Endothelial cell (in vitro differentiated cells): ENCODE data around the gene SLC29A3. TPM values are rescaled to one million over a fixed set of nuclear protein-coding genes. Genes with fewer than 3 reads are reported as not detected.
A peak's percentile ranks its signal among the peaks of the same experiment; 100 is the strongest.

ENCODE experiments used
- DNase-seq: peaks from one replicate; pipeline ENCODE4 v3.0.0; 2021; ENCODE audit warnings: low spot score
- H3K27ac Mint-ChIP-seq: one replicate; pipeline ENCODE4 v1.8.0; 2021; ENCODE audit warnings: mixed read lengths, inconsistent platforms; ENCODE audit not compliant: unreplicated experiment
- H3K27me3 Mint-ChIP-seq: one replicate; pipeline ENCODE4 v1.8.0; 2021; ENCODE audit warnings: mild to moderate bottlenecking, moderate library complexity, mixed read lengths, inconsistent platforms; ENCODE audit not compliant: unreplicated experiment
- H3K36me3 Mint-ChIP-seq: one replicate; pipeline ENCODE4 v1.8.0; 2021; ENCODE audit warnings: mild to moderate bottlenecking, low read depth, mixed read lengths, inconsistent platforms; ENCODE audit not compliant: unreplicated experiment
- H3K4me1 Mint-ChIP-seq: one replicate; pipeline ENCODE4 v1.8.0; 2021; ENCODE audit warnings: mild to moderate bottlenecking, mixed read lengths, inconsistent platforms; ENCODE audit not compliant: unreplicated experiment
- H3K4me3 Mint-ChIP-seq: one replicate; pipeline ENCODE4 v1.8.0; 2021; ENCODE audit warnings: mild to moderate bottlenecking, mixed read lengths, inconsistent platforms; ENCODE audit not compliant: unreplicated experiment
- H3K9me3 Mint-ChIP-seq: one replicate; pipeline ENCODE4 v1.8.0; 2021; ENCODE audit warnings: mixed read lengths, inconsistent platforms; ENCODE audit not compliant: unreplicated experiment
- total RNA-seq: library from RNA; stranded (reverse); fragmentation: NEBNext Ultra II Directional; extraction: Animal tissue kit (Norgen Biotek cat#: 25700); gene quantifications from one replicate; pipeline ENCODE4 v1.2.1, GENCODE V29; 2021; ENCODE audit not compliant: unreplicated experiment
- TF ChIP-seq, protein P1 (sequence below): fragments of 200-600 bp; sonication (generic); IDR thresholded peaks from one replicate; pipeline ENCODE4 v1.5.0; 2021; ENCODE audit warnings: antibody characterized with exemption; ENCODE audit not compliant: unreplicated experiment

SLC29A3 gene
- total RNA-seq, 1 donor from 2014 or later: 11.7 TPM

DNA sequence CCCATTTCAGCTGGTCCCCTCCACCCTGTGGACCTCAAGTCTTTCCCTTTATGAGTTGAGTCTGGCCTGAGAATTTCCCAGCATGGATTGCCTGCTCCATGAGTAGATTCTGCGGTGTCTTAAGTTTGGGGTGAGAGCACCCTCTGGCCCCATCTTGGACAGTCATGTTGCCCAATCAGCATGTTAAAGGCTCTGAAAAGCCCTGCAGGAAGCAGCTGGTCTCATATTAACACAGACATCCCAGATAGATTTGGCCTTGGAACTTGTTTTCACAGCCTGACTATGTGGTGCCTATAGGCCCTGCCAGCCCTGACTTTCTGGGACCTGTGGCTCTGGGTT is 15.5 kb upstream of the SLC29A3 start:
- peaks cover 2% of the 10 kb centered on the region for H3K4me1 Mint-ChIP-seq
- peaks cover 33% of the 10 kb centered on the region for H3K36me3 Mint-ChIP-seq
- no peak for DNase-seq
- H3K4me3 Mint-ChIP-seq: peak overlapping the region; percentile 42
- H3K9me3 Mint-ChIP-seq: no peaks in the 10 kb centered on the region
- H3K27ac Mint-ChIP-seq: no peak overlapping the region
- H3K27me3 Mint-ChIP-seq: peaks cover 49% of the 10 kb centered on the region
- TF ChIP-seq, protein P1, sequence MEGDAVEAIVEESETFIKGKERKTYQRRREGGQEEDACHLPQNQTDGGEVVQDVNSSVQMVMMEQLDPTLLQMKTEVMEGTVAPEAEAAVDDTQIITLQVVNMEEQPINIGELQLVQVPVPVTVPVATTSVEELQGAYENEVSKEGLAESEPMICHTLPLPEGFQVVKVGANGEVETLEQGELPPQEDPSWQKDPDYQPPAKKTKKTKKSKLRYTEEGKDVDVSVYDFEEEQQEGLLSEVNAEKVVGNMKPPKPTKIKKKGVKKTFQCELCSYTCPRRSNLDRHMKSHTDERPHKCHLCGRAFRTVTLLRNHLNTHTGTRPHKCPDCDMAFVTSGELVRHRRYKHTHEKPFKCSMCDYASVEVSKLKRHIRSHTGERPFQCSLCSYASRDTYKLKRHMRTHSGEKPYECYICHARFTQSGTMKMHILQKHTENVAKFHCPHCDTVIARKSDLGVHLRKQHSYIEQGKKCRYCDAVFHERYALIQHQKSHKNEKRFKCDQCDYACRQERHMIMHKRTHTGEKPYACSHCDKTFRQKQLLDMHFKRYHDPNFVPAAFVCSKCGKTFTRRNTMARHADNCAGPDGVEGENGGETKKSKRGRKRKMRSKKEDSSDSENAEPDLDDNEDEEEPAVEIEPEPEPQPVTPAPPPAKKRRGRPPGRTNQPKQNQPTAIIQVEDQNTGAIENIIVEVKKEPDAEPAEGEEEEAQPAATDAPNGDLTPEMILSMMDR: no peak

DNA sequence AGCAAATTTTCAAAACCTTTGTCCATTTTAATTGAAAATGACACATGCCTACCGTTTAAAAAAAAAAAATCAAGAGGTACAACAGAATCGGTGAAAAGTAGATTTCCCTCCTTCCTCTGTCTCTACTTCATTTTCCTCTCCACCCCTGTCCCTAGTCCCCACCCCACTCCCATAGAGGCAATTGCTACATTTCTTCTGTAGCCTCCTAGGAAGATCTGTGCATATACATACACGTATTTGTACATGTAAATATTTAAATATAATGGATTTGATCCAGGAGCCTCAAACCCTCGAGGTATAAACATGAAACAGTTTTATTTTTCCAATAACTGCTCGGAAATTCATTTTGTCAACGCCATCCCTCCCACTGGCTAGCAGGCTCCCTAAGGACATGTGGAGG is 14.1 kb upstream of the SLC29A3 start:
- Mint-ChIP-seq H3K27me3 (peaks cover 47% of the 10 kb centered on the region), H3K4me1 (peaks cover 2% of the 10 kb centered on the region), H3K27ac (peak overlapping the region; percentile 48), H3K4me3 (no peak overlapping the region), H3K36me3 (peaks cover 25% of the 10 kb centered on the region), H3K9me3 (no peaks in the 10 kb centered on the region)
- DNase-seq: no peak
- TF ChIP-seq, protein P1: no peak

DNA sequence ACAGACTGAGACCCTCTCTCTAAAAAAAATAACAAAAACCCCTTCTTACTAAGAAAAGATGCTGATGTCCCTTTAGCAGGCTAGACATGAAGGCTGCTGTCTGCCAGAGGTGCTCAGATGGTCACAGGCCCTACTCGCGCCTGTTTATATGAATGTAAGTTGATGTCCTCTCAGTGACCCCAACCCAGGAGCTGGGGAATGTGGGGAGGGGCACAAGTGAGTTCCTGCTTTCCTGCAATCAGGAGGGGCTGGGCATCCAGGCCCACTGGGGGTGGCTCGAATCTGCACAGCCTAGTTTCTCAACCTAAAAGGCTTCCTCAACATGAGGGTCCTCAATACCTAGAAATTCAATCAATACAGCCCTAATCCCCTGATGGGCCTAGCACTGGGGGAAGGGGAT is 12.1 kb upstream of the SLC29A3 start:
- H3K4me3 Mint-ChIP-seq: no peak overlapping the region
- no peak overlapping the region for H3K27ac Mint-ChIP-seq
- TF ChIP-seq, protein P1: no peak
- H3K36me3 Mint-ChIP-seq: peaks cover 21% of the 10 kb centered on the region
- H3K27me3 Mint-ChIP-seq: peaks cover 39% of the 10 kb centered on the region
- H3K4me1 Mint-ChIP-seq: peaks cover 2% of the 10 kb centered on the region
- no peaks in the 10 kb centered on the region for H3K9me3 Mint-ChIP-seq
- no peak for DNase-seq

DNA sequence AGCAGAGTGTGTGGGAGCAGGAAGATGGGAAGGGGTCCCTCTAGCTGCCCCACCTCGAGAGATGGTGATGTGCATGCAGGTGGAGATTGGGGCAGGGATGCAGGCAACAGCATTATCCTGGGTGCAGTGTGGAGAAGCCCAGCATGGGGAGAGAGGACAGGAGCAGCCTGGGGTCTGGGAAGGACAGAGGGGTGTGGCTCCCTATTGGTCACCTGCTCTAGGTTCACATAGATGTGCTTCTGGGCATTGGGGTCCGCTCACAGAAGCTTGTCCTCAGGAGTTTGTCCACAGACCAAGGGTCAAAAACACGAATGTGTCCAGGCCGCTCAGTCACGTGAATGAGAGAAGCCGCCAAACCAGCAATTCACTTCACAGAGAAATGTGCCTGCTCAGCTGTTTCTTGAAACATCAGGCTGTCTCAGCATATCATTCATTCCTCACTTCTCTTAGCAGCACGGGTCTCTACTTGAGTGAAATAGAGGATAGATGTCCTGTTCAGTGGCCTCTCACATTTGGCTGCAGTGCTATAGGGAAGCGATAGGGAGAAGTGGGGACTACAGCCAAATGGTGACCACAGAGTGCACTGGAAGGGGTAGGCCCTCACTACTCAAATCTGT is 11.5 kb upstream of the SLC29A3 start:
- peaks cover 16% of the 10 kb centered on the region for H3K36me3 Mint-ChIP-seq
- H3K27me3 Mint-ChIP-seq: peaks cover 35% of the 10 kb centered on the region
- no peak for DNase-seq
- no peaks in the 10 kb centered on the region for H3K9me3 Mint-ChIP-seq
- H3K4me3 Mint-ChIP-seq: no peak overlapping the region
- no peak overlapping the region for H3K27ac Mint-ChIP-seq
- TF ChIP-seq, protein P1: no peak
- H3K4me1 Mint-ChIP-seq: no peaks in the 10 kb centered on the region

DNA sequence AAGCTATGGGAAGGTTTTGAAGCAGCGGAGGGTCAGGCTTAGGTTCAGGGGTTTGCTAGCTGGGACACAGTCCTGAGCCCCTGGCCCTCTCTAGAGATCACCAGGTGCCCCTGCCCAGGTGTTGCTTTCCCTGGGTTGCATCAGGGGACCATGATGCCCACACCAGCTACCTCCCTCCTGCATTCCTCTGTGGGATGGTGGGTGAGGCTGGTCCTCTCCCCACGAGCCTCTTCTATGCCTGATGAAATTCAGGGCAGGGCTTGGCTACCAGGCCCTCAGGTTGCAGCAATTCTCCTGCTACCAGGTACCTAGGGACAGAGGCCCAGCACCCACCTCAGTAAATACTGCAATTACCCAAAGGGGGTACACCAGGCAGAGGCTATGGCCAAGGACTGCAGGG is 10.8 kb upstream of the SLC29A3 start:
- H3K4me3 Mint-ChIP-seq: no peak overlapping the region
- H3K27me3 Mint-ChIP-seq: peaks cover 30% of the 10 kb centered on the region
- H3K4me1 Mint-ChIP-seq: no peaks in the 10 kb centered on the region
- TF ChIP-seq, protein P1: no peak
- no peak for DNase-seq
- H3K27ac Mint-ChIP-seq: no peak overlapping the region
- H3K9me3 Mint-ChIP-seq: no peaks in the 10 kb centered on the region
- peaks cover 11% of the 10 kb centered on the region for H3K36me3 Mint-ChIP-seq
